ENCODE results near the gene PLCD1. TPM values are rescaled to one million over a fixed set of nuclear protein-coding genes. Genes with fewer than 3 reads are reported as not detected.

PLCD1 gene
- total RNA-seq, 3 donors from 2014 or later, result 17.0 to 36.2 (median 23.4) TPM

GRCh38 chr3:38008191-38008701, 21.2 kb downstream of the PLCD1 start:
- TF ChIP-seq POLR2A (IDR thresholded peaks at IDR 0.05) (no peak), POLR2AphosphoS5 (IDR thresholded peaks at IDR 0.05) (no peak), CTCF (IDR thresholded peaks at IDR 0.05) (no peak)
- Histone ChIP-seq H3K36me3 (no peaks in the 10 kb centered on the region), H3K4me3 (no peak overlapping the region), H3K27me3 (no peaks in the 10 kb centered on the region), H3K27ac (no peak overlapping the region), H3K9me3 (no peaks in the 10 kb centered on the region), H3K4me1 (peaks cover 8 to 24% of the 10 kb centered on the region in 2 donors)
- no peak for DNase-seq (ENCODE audit: low spot score in 2 of 2)
- intact Hi-C loops (cut with DNase I; ENCODE audit: low total_unique reads), result no loop called here

GRCh38 chr3:38007754-38008090, 21.7 kb downstream of the PLCD1 start:
- Histone ChIP-seq H3K27ac (no peak overlapping the region), H3K4me1 (peaks cover 8 to 28% of the 10 kb centered on the region in 2 donors), H3K27me3 (no peaks in the 10 kb centered on the region), H3K9me3 (no peaks in the 10 kb centered on the region), H3K36me3 (no peaks in the 10 kb centered on the region), H3K4me3 (no peak overlapping the region)
- intact Hi-C loops (cut with DNase I; ENCODE audit: low total_unique reads), result no loop called here
- TF ChIP-seq CTCF (IDR thresholded peaks at IDR 0.05) (no peak), POLR2AphosphoS5 (IDR thresholded peaks at IDR 0.05) (no peak), POLR2A (IDR thresholded peaks at IDR 0.05) (no peak)
- no peak for DNase-seq (ENCODE audit: low spot score in 2 of 2)

GRCh38 chr3:38006445-38006995, 22.9 kb downstream of the PLCD1 start:
- DNase-seq (ENCODE audit: low spot score in 2 of 2), result no peak
- intact Hi-C loops (cut with DNase I; ENCODE audit: low total_unique reads), result no loop called here
- Histone ChIP-seq H3K27me3 (no peaks in the 10 kb centered on the region), H3K36me3 (no peaks in the 10 kb centered on the region), H3K9me3 (no peaks in the 10 kb centered on the region), H3K4me1 (peaks cover 8 to 28% of the 10 kb centered on the region in 2 donors), H3K27ac (peak overlapping the region; percentile 87), H3K4me3 (no peak overlapping the region)
- TF ChIP-seq POLR2A (IDR thresholded peaks at IDR 0.05) (no peak), CTCF (IDR thresholded peaks at IDR 0.05) (no peak), POLR2AphosphoS5 (IDR thresholded peaks at IDR 0.05) (no peak)

- intact Hi-C loops (cut with DNase I; ENCODE audit: low total_unique reads), result no loop called here
- Histone ChIP-seq H3K9me3 (no peaks in the 10 kb centered on the region), H3K27ac (peak overlapping the region; percentile 87), H3K4me3 (no peak overlapping the region), H3K4me1 (peaks cover 8 to 28% of the 10 kb centered on the region in 2 donors), H3K27me3 (no peaks in the 10 kb centered on the region), H3K36me3 (no peaks in the 10 kb centered on the region)
- DNase-seq (ENCODE audit: low spot score in 2 of 2), result no peak
- no peak for TF ChIP-seq CTCF (IDR thresholded peaks at IDR 0.05)
- no peak for TF ChIP-seq POLR2A (IDR thresholded peaks at IDR 0.05)
- no peak for TF ChIP-seq POLR2AphosphoS5 (IDR thresholded peaks at IDR 0.05)
These were observed 23.4 kb downstream of the PLCD1 start for GRCh38 chr3:38006031-38006430.

GRCh38 chr3:38005076-38006020, 24.1 kb downstream of the PLCD1 start:
- intact Hi-C loops (cut with DNase I; ENCODE audit: low total_unique reads), result no loop called here
- Histone ChIP-seq H3K27ac (peak overlapping the region; percentile 87), H3K27me3 (no peaks in the 10 kb centered on the region), H3K4me3 (peak overlapping the region in 1 of 3 donors; percentile 1), H3K36me3 (no peaks in the 10 kb centered on the region), H3K4me1 (peaks cover 8 to 28% of the 10 kb centered on the region in 2 donors), H3K9me3 (no peaks in the 10 kb centered on the region)
- peak; percentile 80 to 94 for DNase-seq (ENCODE audit: low spot score in 2 of 2)
- TF ChIP-seq POLR2AphosphoS5 (IDR thresholded peaks at IDR 0.05) (peak in 1 of 3 donors; percentile 41), POLR2A (IDR thresholded peaks at IDR 0.05) (no peak)
